Amygdala (tissue), 56 donors: ENCODE measurements around the gene GBX1.

ENCODE experiments used
- DNase-seq, 56 donors: peaks; one replicate each; lab custom pipeline; 2025; lab: John Stamatoyannopoulos, UW

Gene GBX1

GRCh38 chr7:151142686-151143040 is 24.8 kb downstream of the GBX1 start:
- DNase-seq: peak in 47 of 56 donors; percentile 19 to 85 (median 62)

- DNase-seq: no peak
These were observed 25.4 kb downstream of the GBX1 start for GRCh38 chr7:151141855-151142685.

GRCh38 chr7:151141311-151141854 is 26.1 kb downstream of the GBX1 start:
- no peak for DNase-seq

- DNase-seq: no peak
These were observed 26.7 kb downstream of the GBX1 start for GRCh38 chr7:151140826-151141225.

GRCh38 chr7:151139791-151140190 is 27.7 kb downstream of the GBX1 start:
- DNase-seq: no peak

- no peak for DNase-seq
These were observed 28.3 kb downstream of the GBX1 start for GRCh38 chr7:151139071-151139790.

- DNase-seq: no peak
These were observed 29.2 kb downstream of the GBX1 start for GRCh38 chr7:151138153-151138851.

GRCh38 chr7:151137791-151138152 is 29.7 kb downstream of the GBX1 start:
- no peak for DNase-seq

- no peak for DNase-seq
These were observed 30.3 kb downstream of the GBX1 start for GRCh38 chr7:151137076-151137675.

- no peak for DNase-seq
These were observed 31.3 kb downstream of the GBX1 start for GRCh38 chr7:151135866-151136843.

GRCh38 chr7:151135525-151135845 is 32.0 kb downstream of the GBX1 start:
- DNase-seq: no peak

- DNase-seq: no peak
These were observed 32.6 kb downstream of the GBX1 start for GRCh38 chr7:151134743-151135524.

- DNase-seq: no peak
These were observed 33.3 kb downstream of the GBX1 start for GRCh38 chr7:151133986-151134742.

GRCh38 chr7:151133266-151133985 is 34.1 kb downstream of the GBX1 start:
- no peak for DNase-seq

- no peak for DNase-seq
These were observed 34.9 kb downstream of the GBX1 start for GRCh38 chr7:151132461-151133205.

- peak in 47 of 56 donors; percentile 27 to 88 (median 61) for DNase-seq
These were observed 35.8 kb downstream of the GBX1 start for GRCh38 chr7:151131592-151132293.
